Renal cortex interstitium (tissue), 11 donors: Measurements from ENCODE around the gene LIMA1. TPM values are rescaled to one million over a fixed set of nuclear protein-coding genes. Genes with fewer than 3 reads are reported as not detected.
"Not testable (repeated sequence)": the region's sequence is repeated elsewhere in the genome, so short reads cannot be mapped to it uniquely, and the experiment has no call there.

ENCODE experiments used
- DNase-seq, 11 donors: peaks; one replicate each; pipeline ENCODE4 v3.0.0-alpha.2; 2013; ENCODE audit warnings: low read depth in 9 of 11, low spot score in 4 of 11; ENCODE audit errors: extremely low read depth in 1 of 11
- polyA plus RNA-seq, 3 donors: library from polyadenylated mRNA; unstranded; fragments of 120-200 nt; gene quantifications; one replicate each; pipeline ENCODE4 v1.2.1, GENCODE V29; 2013; ENCODE audit not compliant: insufficient read length in 3 of 3

LIMA1 gene
- polyA plus RNA-seq, 3 donors: 76.3 to 97.0 (median 83.8) TPM

- DNase-seq: no peak
These were observed 19.4 kb upstream of the LIMA1 start for GRCh38 chr12:50302686-50303085.

DNA sequence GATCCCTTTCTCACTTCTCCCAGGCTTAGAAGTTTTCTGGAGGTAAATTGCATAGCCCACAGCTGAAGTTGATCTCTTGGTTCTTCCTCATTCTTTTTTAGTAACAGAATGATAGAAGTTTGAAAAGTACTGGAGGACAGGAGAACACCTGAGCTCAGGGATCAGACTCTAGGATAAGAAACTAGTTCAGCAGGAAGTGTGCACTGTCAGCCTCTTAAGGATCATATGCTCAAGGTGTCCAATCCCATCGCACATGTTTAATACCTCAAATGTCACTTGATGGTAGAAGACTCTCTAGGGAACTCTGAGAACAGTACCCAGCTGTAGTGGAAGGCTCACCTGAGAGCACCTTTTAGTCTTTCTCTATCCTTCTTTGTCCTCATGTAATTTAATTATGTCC, 14.7 kb upstream of the LIMA1 start:
- DNase-seq: no peak

DNA sequence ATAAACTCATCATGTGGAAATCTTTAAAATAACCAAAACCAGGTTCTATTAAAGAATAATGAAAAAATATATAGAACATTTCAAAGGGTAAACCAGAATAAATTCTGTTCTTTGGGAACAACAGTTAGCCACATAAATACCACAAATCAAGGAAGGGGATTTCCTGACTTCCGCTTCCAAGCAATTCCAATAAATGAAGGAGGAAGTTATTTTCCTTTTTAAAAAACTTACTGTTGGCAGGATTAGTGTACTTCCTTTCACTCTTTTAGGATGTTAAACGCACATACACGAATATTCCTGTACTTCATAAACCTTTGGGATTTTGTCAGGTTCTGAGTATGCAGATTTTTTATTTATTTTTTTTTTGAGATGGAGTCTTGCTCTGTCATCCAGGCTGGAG, 13.7 kb upstream of the LIMA1 start:
- DNase-seq: no peak

DNA sequence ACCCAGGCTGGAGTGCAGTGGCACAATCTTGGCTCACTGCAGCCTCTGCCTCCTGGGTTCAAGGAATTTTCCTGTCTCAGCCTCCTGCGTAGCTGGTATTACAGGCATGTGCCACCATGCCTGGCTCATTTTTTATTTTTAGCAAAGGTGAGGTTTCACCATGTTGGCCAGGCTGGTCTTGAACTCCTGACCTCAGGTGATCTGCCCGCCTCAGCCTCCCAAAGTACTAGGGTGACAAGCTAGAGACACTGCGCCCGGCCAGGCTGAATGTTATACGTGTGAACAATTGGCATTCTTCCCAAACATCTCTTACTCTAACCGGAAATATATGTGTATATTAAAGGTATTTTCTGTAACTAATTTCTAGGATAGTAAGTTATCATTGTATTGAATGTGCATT, 13.2 kb upstream of the LIMA1 start:
- DNase-seq: no peak

DNA sequence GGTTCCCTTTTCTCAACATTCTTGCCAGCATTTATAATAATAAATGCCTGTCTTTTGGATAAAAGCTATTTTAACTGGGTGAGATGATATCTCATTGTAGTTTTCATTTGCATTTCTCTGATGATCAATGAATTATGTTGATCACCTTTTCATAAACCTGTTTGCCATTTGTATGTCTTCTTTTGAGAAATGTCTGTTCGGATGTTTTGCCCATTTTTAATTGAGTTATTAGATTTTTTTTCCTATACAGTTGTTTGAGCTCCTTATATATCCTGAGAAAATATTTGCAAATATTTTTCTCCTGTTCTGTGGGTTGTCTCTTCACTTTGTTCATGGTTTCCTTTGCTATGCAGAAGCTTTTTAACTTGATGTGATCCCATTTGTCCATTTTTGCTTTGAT, 8.1 kb upstream of the LIMA1 start:
- DNase-seq: no peak

GRCh38 chr12:50290692-50291091, 7.4 kb upstream of the LIMA1 start:
- not testable (repeated sequence) for DNase-seq

DNA sequence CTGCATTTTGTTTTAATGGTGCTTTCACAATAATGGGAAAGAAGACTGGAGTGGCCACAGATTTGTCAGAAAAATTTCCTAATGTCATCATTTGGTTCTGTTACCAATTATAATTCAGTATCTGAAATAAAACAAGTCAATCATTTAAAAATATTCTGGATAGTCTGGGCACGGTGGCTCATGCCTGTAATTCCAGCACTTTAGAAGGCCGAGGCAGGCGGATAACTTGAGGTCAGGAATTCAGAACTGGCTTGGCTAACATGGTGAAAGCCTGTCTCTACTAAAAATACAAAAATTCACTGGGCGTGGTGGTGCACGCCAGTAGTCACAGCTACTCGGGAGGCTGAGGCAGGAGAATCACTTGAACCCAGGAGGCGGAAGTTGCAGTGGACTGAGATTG, 4.0 kb upstream of the LIMA1 start:
- no peak for DNase-seq

GRCh38 chr12:50285253-50285652, 1.9 kb upstream of the LIMA1 start:
- no peak for DNase-seq

DNA sequence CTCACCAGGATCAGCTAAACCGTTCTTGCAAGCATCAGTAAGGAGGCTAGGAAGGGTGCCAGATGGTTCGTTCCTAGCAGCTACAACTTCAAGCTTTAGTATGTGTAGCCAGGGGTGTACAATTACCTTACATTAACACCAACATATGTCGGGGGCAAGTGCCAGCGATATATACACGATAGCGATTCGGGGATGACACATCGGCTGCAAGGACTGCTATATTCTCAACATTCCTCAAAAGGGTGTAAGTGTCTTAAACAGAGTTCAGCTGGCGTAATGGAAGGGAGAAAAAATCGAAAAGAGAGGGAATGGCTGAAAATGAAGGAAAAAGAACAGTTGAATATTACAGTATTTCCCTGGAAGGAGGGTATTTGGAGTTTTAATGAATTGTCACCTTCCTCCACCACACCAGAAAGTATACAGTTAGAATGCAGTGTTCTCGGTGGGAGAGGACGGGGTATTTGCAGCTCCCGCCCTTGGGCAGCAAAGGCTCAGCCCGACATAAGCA, 545 bp downstream of the LIMA1 start:
- DNase-seq: no peak

DNA sequence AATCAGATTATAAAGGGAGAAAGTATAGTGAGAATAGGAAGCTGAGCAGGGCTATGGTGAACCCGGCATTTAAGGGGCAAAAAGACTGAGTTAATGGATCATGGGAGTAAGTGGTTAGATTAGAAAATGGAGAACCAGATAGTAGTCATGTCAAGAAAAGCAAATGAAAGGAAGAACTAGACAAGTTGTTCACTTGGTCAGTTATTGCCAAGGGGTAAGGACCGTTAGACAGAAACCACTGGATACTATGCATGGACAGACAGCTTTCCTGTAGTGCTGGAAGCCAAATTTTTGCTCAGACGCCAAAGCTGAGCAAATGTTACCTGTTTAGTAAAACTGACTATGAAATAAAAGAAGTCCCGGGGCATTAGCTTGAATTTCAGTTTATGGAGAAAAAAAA, 3.8 kb downstream of the LIMA1 start:
- no peak for DNase-seq

GRCh38 chr12:50276912-50277671, 6.2 kb downstream of the LIMA1 start:
- DNase-seq: no peak

DNA sequence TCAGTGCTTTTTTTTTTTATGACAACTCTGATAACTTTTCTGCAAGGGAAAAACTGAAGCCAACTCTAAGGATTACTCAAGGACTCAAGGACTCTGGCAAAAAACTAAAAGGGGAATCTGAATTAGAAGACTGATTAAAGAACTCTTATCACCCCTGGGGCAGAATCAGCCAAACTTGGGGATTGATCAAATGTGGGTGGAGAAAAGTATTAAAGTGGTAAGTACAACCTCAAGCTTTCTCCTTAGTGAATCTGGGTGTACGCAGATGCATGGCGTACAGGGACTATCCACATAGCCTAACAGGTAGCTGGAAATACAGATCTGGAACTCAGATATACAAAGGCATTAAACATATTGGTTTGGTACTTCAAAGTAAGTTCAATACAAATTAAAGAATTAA, 7.3 kb downstream of the LIMA1 start:
- no peak for DNase-seq

DNA sequence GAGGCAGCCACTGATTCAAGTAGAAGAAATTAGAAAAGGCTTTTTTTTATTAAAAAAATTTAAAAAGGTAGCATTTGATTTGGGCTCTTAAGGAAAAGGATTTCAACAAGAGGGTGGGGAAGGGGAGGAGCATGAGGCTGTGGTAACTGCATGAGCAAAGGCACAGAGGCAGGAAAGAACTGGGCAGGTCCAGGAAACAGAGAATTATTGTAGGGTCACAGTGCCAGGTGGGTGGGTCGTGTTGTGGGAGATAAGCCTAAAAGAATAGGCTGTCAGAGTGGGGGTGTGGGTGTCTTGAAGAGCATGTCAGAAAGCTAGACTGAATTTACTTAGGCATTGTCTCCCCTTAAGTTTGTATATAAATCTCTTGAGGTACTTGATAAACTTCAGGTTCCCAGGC, 7.8 kb downstream of the LIMA1 start:
- no peak for DNase-seq

DNA sequence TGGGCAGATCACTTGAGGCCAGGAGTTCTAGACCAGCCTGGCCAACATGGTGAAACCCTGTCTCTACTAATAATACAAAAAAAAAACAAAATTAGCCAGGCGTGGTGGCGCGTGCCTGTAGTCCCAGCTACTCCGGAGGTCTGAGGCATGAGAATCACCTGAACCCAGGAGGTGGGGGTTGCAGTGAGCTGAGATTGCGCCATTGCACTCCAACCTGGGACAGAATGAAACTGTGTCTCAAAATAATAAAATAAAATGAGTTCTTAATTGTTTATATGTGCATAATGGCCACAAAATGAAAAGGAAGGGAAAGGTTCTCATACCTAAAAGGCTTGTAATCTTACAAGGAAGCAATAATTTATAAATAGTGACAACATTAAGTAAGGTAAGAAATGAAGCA, 8.2 kb downstream of the LIMA1 start:
- DNase-seq: not testable (repeated sequence)

GRCh38 chr12:50271724-50272247, 11.5 kb downstream of the LIMA1 start:
- DNase-seq: no peak

DNA sequence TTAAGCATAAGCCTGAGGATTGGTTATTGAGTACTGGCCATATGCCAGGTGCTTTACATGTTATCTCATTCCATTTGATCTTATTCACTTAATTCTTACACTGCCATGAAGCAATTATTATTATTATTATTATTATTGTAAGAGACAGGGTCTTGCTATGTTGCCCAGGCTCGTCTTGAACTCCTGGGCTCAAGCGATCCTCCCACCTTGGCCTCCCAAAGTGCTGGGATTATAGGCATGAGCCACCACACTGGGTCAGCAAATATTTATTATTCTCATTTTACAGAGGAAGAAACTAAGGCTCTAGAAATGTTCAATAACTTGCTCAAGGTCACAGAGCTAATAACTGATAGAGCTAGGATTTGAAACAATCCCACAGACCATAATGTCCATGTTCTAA, 14.8 kb downstream of the LIMA1 start:
- no peak for DNase-seq

DNA sequence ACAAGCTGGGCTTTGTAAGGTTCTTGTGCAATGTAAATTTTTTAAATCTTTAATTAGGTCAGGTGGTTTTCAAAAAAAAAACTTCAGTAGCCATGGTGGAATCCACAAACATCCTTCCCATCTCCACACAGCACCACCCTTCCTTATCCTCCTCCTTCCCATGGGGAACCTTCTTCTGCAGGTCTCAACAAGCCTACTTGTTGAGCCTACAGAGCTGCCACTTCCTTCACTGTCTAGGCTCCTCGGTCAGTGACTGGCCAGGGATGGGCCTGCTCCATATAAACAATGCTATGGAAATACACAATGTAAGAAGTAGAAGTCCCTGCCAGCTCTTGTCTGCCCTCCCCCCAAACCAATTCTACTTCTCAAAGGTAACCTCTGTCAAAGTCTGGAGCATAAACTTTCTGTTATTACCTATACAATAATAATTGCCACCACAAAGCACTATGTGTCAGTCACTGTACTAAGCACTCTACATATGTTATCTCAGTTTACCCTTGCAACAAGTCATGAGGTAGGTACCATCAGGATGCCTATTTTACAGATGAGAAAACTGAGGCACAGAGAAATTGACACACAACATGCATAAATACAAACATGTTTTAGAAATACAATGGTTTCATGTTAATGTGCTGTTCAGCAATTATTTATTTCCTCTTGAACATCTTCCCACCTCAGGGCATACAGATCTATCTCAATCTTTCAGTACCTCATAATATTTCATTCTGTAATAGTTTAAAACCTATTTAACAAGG, 17.4 kb downstream of the LIMA1 start:
- no peak for DNase-seq

GRCh38 chr12:50263832-50264231, 19.5 kb downstream of the LIMA1 start:
- no peak for DNase-seq

GRCh38 chr12:50261654-50262053, 21.7 kb downstream of the LIMA1 start:
- no peak for DNase-seq

GRCh38 chr12:50258167-50258551, 25.2 kb downstream of the LIMA1 start:
- no peak for DNase-seq
